ENCODE measurements around the gene BRINP1.

The BRINP1 gene

DNA sequence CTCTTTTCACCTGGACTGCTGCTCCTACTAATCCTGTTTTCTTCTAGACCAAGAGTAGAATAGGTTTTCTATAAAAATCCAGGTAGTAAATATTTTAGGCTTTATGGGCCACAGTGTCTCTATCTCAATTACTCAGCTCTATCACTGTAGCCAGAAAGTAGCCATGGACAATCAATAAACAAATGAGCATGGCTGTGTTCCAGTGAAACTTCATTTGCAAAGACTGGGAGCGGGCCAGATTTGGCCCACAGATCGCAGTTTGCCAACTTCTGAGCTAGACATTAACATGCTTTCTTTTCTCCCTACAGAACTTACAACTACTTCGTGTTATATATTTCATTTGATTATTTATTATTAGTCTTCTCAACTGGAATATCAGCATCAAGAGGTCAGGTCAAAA lies 30.2 kb downstream of the BRINP1 start:
- no peak for DNase-seq (ENCODE audit: low spot score)

DNA sequence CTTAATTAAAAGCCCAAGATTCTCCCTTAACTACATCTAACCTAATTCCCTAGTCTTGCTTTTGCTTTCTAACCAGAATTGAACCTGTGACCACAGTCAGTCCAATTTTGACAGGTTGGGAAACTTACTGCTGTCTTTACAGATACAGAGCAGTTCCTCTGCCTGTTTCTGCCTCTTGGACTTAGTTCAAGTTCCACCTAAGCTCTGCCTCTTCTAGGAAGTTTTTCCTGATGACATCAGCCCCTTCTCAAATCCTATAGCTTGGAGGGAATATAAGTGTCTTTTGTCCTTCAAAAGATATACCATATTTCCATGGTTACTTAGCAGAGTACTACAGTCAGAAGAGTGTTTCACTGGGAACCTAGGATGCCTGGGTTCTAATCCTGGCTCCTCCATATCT lies 31.7 kb downstream of the BRINP1 start:
- no peak for DNase-seq (ENCODE audit: low spot score)

DNA sequence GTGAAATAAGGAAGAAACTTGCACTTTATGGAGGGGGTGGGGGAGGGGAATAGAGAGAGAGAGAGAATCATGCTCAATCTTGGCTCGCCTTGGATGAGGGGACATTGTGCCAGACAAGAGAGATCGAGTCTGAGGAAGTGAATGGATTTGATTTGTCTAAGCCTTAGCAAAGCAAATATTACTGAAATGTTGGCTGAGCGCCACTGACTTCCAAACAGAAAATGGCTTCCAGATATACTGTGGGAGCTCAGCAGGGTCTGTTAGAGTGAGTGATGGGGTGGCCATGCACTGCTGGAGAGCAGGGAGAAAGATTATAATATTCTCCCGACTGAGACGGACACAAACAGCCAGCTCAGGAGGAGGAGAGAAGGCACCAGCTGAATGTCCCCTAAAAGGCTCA lies 34.5 kb downstream of the BRINP1 start:
- DNase-seq (ENCODE audit: low spot score): no peak

DNA sequence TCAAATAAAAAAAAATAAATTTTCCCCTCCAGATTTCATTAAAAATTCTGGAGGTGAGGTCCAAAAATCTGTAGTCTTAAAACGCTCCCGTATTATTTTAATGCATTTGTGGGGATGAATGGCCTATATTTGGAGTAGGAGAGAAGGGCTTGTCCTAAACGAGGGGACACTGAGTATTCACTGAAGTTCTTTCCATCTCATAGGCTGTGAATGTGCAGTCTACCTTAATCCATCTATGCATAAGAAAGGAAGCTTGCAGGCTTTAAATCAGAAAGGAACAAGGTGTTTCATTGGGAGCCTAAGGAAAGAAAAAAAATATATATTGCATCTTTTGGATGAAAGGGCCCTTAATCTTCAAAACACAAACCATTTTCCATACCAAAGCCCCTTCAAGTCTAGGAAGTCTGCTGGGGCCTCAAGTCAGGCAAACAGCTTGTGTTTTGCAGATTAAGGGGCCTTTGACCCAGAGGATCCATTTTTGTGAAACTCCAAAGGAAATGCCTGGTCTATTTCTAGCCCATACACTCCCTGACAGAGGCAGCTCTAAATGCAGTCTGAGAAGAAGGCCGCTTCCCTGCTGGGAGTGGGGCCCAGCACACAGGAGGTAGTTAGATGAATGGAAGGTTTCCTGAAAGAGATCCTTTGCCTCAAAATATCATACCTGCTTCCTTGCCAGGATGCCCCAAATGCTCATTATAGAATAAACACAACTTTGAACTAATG lies 35.6 kb downstream of the BRINP1 start:
- no peak for DNase-seq (ENCODE audit: low spot score)

DNA sequence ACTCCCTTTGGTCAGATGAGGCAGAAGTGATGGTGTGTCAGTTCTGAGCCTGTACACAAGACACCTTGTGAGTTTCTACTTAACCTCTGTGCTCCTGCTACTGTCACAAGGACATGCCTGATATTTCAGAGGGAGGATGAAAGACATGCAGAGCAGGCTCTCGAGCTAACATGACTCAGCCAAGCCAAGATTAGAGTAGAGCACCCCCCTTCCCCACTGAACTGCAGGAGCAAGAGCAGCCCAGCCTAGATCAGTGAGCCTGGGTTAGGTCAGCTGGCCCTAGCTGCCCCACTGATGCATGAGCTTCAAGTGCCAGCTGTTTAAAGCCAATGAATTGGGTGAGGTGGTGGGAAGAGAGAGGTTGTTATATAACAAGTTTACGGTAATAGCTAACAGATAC lies 36.7 kb downstream of the BRINP1 start:
- DNase-seq (ENCODE audit: low spot score): no peak

DNA sequence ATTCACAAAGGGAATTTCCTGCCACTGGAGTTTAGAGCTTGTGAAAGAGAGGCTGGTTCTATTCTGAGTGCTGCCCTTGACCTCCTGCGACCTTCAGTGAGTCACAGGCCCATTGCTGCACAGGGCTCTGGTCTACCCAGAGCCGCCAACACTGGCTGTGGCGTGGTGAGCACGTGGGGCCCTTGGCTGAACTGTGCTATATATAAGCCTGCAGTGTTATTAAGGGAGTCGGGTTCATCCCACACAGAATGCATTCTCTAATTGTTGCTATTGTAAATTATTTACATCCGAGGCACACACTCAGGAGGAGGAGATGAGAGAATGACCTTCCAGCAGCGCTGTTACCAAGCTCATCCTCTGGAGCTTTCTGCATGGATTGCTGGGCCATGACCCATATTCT lies 47.1 kb downstream of the BRINP1 start:
- DNase-seq (ENCODE audit: low spot score): no peak

DNA sequence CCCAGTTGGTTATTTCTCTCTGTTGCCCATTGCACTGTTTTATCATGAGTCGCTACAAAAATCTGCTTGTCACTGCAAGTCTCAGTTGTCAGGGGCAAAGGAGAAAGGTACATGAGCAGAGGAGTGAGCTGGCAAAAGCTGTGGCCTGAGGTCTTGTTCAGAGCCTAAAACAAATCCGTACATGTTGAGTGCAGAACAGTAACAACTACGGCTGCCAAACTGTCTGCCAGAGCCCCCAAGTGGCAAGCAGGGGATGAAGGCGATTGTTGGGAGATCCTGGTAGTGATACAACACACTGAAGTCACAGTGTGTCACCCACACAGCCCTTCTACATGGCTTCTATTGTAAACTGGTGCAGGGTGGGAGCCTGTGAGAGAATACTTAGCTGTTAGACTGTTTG lies 50.9 kb downstream of the BRINP1 start:
- no peak for DNase-seq (ENCODE audit: low spot score)

DNA sequence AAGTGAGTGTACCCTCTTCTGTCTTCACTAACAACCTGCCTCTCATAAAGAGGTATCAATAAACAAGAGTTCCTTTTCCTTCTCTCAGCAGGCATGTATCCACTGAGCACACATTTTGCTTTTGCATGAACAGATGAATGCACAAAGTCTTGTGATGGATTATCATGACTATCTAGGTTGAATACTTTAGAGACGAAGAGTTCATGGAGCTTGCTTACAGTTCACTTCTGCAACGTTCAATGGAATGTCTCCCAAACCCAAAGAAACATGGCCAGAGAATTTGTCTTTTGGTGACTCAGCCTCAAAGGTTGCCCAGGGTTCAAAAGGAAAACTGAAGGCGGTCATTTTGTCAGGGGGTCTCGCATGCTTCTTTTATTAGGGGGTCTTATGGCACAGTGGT lies 55.4 kb downstream of the BRINP1 start:
- DNase-seq (ENCODE audit: low spot score): no peak

DNA sequence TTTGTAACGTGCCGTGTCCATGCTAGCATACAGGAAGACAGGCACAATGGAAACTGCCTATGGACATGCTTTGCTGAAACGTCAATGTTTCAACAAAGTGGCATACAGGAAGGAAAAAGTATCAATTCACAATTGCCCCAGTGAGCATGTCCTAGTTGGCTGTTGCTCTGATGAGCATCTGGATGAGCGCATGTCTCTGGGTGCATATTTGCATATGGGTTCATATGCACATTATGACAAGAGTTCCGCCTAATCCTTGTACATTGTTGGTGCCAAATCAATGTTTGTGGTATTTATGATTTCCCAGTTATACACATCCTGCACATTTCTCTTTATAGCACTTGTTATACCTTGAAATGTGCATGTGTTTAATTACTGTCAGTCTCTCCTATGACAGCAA lies 58.5 kb downstream of the BRINP1 start:
- DNase-seq (ENCODE audit: low spot score): no peak

DNA sequence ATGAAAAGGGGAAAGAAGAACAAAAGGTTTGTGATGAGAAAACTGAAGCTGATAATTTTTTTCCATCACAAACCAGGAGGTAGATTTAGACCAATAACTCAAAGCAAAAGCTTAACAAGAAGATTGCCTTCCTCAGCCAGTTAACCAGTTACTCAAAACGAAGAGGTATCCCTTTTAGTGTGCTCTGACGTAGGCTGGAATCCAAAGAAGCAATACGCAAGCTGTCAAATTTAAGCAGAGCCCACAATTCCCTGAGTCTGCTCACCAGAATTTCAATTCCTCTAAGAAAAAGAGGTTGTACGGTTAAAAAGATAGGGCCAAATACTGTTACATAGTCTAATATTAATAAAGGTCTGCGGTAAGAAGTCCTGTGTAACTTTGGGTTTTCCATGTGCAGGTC lies 61.8 kb downstream of the BRINP1 start:
- no peak for DNase-seq (ENCODE audit: low spot score)

DNA sequence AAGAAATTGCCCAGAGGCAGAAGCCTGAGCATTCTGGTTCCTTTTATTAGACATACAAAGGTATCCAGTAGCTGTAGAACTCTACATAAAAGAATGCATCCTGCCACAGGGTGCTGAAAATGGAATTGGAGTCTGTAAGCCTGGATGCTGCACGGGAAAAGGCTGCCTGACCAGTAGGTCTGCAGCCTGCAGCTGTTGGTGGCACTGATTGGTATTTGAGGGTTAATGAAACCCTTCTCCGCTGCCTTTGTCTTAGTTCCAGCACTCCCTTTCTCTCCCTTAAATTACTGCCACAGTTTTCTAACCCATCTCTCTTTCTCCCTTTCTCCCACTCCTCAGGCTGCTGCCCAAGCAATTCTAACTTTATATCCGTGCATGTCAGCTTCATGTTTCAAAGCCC lies 64.7 kb downstream of the BRINP1 start:
- no peak for DNase-seq (ENCODE audit: low spot score)

DNA sequence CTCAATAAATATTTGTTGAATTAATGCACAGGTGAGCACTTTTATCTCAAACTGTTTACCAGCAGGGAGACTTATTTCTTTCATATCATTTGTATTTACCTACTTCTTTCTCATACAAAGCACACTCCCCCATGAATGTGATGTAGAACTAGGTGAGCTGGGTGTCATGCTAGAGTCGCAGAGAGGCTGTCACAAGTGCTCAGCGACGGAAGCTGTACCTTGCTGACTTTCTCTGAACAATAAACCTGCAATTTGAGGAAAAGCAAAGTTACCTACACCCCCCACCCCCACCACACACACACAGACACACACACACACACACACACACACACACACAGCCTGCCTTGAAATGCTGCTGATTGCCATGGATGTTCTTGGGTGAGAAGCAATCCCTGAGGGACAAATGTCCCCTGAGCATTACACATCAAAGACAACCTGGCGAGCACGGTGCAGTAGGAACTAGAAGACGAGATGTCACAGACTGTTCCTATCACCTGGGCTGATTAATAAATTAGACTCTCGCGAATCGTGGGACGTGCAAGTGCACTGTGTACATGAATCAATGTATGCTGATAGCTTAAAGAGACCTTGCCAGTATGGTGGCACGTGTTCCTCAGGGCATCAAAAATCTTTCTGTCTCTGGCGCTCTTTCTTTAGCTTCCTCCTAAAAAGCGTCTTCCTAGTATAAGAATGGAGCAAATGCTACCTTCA lies 66.1 kb downstream of the BRINP1 start:
- no peak for DNase-seq (ENCODE audit: low spot score)

DNA sequence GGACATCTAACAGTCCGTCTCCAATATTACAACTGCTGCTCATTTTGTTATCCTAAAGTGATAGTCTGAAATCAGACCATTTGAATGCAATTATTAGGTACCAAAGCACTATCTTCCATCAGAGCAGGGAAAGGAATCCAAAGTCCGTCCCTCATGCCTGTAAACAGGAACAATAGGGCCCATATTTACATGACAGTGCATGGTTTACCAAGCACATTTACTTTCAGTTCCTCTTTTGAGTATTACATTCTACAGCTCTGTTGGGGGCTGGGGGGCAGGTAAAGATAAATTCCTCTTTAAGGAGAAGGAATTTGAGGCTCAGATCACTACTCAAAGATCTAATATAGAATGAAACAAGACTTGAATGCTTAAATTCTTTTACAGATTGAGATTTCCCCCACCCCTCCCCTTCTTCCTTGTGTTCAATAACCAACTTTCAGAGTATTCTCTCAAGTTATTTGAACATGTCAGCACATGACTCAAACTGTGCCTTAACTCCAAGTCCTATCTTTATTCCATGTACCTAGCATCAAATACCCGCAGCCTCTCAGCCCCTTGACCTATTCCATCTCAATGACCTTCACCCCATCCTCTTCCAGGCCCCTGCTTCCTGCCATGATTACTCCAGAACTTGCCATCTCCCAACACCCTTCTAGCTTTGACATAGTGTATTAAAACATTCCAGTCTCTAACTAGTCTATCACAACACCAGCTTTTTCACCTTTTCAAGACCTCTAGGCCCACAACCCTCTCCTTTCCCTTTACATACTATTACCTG lies 71.0 kb downstream of the BRINP1 start:
- no peak for DNase-seq (ENCODE audit: low spot score)

DNA sequence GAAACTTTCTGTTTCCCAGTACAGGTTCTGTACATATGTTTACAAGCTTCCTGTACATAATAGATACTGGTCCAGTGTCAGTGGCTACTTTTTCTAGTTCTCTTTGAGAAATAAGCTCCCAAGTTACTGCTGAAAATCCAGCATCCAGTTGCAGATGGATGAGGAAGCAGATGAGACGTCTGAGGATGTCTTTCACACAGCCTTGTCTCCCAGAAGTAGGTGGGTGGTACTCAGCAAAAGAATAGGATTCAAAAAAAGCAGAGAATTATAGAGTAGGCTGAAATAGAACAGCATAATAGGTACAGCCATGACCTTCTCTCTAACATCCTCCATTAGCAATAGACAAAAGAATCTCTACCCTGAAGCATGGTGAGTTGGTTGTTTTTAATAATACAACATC lies 77.7 kb downstream of the BRINP1 start:
- no peak for DNase-seq (ENCODE audit: low spot score)

DNA sequence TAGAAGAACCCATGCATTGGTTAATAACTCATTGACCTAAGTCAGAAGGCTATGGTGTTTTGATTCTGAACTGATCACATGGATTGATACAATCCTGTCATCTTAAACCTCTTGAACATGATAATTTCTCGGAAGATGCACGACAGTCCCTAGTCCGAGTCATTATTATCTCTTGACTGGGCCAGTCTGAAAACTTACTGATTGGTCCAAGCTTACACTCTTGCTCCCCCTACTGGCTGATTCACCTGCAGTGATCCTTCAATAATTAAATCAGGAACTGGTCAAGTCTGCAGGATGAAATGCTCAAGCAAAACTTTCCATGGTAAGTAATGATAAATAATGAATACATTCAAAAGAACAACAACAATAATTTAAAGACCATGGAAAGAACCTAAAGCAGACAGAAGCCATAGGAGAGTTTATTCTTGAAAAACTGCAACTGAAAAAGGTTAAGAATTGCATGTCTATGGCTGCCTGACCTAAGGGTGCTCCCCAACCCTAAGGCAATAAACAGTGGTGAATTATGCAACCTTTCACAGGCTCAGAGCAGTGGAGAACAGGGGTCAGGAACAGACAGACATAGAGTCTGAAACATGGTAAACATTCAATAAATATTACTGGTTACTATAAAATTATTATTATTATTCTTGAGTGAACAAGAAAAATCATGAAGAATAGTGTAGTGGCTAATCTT lies 79.3 kb downstream of the BRINP1 start:
- DNase-seq (ENCODE audit: low spot score): peak; percentile 64

DNA sequence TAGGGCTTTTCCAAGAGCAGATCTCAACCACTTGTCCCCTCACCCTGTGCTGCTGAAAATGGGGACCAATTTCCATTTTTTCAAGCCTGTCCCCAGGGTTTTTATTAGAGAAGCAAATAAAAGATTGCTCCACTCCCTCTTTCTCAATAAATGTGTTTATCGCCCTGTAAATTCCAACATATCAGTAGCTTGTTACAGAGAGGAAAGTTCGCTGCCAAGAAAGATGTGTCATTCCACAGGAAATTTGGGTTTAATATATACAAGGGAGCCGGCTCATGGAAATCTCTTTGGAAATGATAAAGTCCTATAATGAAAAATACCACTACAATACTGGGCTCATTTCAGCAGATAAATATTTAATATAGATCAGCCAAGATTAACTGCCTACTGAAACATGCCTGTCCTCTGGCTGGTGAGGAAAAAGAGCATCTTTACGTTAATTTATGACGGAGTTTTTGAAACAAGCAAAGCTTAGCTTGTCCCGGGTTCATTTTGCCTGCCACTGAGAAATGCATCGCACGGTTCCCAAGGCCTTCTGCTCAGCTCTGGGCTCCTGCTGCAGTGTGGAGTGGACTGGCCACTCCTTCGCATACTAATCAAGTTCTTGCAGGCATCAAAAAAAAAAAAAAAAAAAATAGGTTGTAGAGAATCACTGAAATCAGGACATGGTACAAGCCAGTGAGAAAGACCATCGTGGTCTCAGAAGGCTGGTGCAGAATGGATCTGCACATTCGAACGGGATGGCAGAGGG lies 84.5 kb downstream of the BRINP1 start:
- no peak for DNase-seq (ENCODE audit: low spot score)

DNA sequence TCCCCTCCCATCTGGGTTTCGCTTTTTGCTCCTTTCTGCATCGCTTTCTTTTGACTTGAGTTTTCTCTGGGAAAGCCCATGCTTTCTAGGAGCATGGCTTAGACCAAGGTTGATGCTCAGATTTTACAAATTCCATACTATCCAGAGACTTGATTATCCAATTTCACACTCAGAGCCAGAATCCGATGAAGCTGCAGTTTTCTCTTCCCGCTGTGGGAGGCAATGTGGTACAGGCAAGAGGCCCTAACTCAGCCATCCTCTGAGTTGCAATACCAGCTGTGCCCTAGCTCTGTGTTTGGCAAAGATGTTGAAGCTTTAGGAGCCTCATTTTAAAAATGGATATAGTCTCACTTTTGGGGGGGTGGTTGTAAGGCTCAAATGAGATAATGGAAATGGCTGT lies 85.1 kb downstream of the BRINP1 start:
- peak; percentile 58 for DNase-seq (ENCODE audit: low spot score)

DNA sequence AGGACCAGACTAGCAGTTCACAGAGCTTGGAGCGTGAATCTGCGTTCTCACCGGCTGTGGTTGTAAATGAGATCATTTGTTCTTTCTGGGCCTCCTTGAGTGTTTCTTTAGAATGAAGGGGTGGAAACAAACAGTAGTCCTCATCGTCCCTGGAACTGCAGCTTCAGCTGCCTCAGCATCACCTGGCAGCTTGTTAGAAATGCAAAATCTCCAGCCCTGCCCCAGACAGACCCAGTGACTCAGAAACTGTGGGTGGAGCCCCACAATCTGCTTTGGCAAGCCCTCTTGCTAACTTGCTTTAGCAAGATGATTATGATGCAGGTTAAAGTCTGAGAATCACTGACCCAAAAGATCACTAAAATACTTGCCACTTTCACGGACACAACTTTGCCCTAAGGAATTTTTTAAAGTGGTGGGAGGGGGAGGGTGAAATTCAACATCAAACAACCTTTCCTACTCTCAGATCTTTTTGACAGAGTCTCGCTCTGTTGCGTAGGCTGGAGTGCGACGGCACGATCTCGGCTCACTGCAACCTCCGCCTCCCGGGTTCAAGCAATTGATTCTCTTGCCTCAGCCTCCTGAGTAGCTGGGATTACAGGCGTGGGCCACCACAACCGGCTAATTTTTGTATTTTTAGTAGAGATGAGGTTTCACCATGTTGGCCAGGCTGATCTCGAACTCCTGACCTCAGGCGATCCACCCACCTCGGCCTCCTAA lies 86.0 kb downstream of the BRINP1 start:
- no peak for DNase-seq (ENCODE audit: low spot score)

DNA sequence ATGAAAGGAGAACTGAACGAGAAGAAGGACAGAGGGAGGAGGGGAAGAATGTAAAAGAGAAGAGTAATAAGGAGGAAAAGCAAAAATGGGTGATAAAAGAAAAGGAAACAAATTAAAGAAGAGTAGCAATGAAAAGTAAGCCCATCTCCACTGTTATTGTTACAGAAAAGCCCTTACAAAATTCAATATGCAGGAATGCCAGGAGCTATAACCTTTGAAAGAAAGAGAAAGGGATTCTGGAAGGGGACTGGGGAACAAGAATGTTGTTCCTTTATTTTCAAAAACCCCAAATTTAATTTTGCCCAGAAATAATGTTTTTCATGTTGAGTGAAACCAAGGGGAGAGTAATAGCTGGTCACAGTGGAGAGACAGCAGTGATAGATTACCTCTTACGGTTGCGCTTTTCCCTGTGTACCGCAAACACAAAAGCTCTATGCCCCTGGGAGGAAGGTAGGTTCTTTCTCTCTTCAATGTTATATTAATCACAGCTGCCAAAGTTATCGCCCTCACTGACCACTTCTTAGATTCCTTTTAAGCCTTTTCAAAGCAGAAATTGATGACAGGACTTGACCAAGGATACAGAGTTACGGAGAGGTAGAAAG lies 86.7 kb downstream of the BRINP1 start:
- no peak for DNase-seq (ENCODE audit: low spot score)

DNA sequence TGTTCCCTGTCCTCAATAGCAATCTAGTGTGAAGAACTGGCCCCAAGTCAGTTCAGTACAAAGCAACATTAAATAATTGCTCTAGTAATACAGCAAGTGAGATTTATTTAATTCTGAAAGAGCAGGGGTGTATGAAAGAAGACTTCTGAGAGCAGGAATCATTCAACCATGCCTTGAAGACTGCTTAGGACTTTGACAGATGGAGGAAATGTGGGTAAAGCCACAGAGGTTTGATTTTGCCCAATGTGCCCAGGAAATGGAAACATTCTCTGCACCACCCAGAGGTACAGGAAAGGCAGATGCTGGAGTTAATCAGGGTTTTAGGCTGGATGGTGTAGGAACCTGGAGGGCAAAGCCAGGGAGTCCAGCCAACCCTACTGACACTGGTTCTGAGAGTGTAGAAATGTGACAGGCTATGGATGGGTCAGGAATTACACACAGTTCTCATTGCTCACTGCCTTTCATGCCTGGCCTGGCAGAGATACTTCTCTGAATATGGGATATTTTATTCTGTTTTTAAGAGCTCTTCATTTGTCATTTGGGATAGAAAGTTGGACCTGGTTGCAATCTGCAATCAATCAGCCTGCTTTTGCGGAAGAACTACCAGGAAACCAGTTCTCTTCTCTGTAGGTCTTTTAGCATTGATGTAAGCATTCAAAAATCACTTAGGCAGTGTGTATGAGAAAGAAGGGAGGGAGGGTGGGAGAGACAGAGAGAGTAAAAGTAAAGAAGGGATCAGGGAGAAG lies 88.3 kb downstream of the BRINP1 start:
- no peak for DNase-seq (ENCODE audit: low spot score)
